A549 (cell line): ENCODE data around the gene NYAP2. TPM values are rescaled to one million over a fixed set of nuclear protein-coding genes. Genes with fewer than 3 reads are reported as not detected.

Experiments
- ATAC-seq, 2 experiments: fragments of 200-7000 bp in 1 of 2; fragments of >200 bp in 1 of 2; cut with Nextera tagmentation in 1 of 2; cut with Tn5 transposase in 1 of 2; 3 replicates each; pipeline versions ENCODE4 v1.8.0 to v1.9.1; 2018 to 2020; ENCODE audit warnings: mild to moderate bottlenecking in 1 of 2, moderate library complexity in 1 of 2
- CTCF ChIA-PET: fragments of 300-600 bp; sonication (Branson Sonifier 250); formaldehyde crosslinking; extraction: SDS; loops from one replicate; lab custom pipeline; 2021; ENCODE audit warnings: antibody characterized with exemption, inconsistent platforms; lab: Yijun Ruan, JAX
- POLR2A ChIA-PET: fragments of 350-600 bp; formaldehyde crosslinking; extraction: SDS; loops from one replicate; lab custom pipeline; 2021; ENCODE audit warnings: antibody characterized with exemption, inconsistent platforms; lab: Yijun Ruan, JAX
- DNase-seq, 2 experiments: peaks; one replicate each; pipeline versions ENCODE4 v3.0.0 to v3.0.0-alpha.2; 2011 to 2016; ENCODE audit warnings: low read depth in 1 of 2, low spot score in 1 of 2
- FAIRE-seq: peaks from 2 replicates; lab custom pipeline; 2011; peaks lifted over from hg19 to GRCh38; lab: Jason Lieb, UNC
- H3K27ac ChIP-seq, 2 experiments: fragments of >200 bp; sonication (Bioruptor Twin); formaldehyde crosslinking; 3 replicates each; pipeline ENCODE4 v1.5.1; 2016 to 2017
- H3K4me1 ChIP-seq: fragments of >200 bp; sonication (Bioruptor Twin); formaldehyde crosslinking; 3 replicates; pipeline ENCODE4 v1.6.1; 2016
- H3K4me2 ChIP-seq: fragments of >200 bp; sonication (Bioruptor Twin); formaldehyde crosslinking; 3 replicates; pipeline ENCODE4 v1.6.1; 2016
- H3K4me3 ChIP-seq: fragments of >200 bp; sonication (Bioruptor Twin); formaldehyde crosslinking; 3 replicates; pipeline ENCODE4 v1.5.1; 2016
- H3K9me3 ChIP-seq: fragments of >200 bp; sonication (Bioruptor Twin); formaldehyde crosslinking; 3 replicates; pipeline ENCODE4 v1.6.1; 2016
- BCL3 ChIP-seq: fragments of >200 bp; sonication (Bioruptor Twin); formaldehyde crosslinking; IDR thresholded peaks from 3 replicates; pipeline ENCODE4 v1.6.1; 2016
- BHLHE40 ChIP-seq: IDR thresholded peaks from 2 replicates; pipeline ENCODE4 v1.6.1; 2012; ENCODE audit warnings: low read depth, low read length, inconsistent platforms
- CBX2 ChIP-seq: fragments of 200-600 bp; sonication (generic); IDR thresholded peaks from 2 replicates; pipeline ENCODE4 v1.6.1; 2016; ENCODE audit warnings: low read depth, mild to moderate bottlenecking, borderline replicate concordance
- CEBPB ChIP-seq, 2 experiments: fragments of >200 bp in 1 of 2; sonication (Bioruptor Twin) in 1 of 2; formaldehyde crosslinking in 1 of 2; IDR thresholded peaks; 2 replicates each; pipeline ENCODE4 v1.6.1; 2012 to 2016
- FOSL2 ChIP-seq, 2 experiments: fragments of 450-650 bp in 1 of 2; fragments of >200 bp in 1 of 2; sonication (Bioruptor Twin) in 1 of 2; formaldehyde crosslinking; IDR thresholded peaks; 2 replicates each; pipeline versions ENCODE4 v1.5.0 to v1.6.1; 2016 to 2020; ENCODE audit warnings: mild to moderate bottlenecking in 1 of 2, moderate library complexity in 1 of 2
- HES2 ChIP-seq: fragments of >200 bp; sonication (Bioruptor Twin); formaldehyde crosslinking; IDR thresholded peaks from 2 replicates; pipeline ENCODE4 v1.6.1; 2016
- HMGXB4 ChIP-seq: fragments of 250-450 bp; sonication (Bioruptor Pico); IDR thresholded peaks from 2 replicates; pipeline ENCODE4 v1.5.0; 2021; ENCODE audit warnings: mild to moderate bottlenecking, moderate library complexity, borderline replicate concordance
- HOXB13 ChIP-seq: fragments of 250-450 bp; sonication (Bioruptor Pico); IDR thresholded peaks from 2 replicates; pipeline ENCODE4 v1.5.0; 2020; ENCODE audit warnings: low read depth, mild to moderate bottlenecking, moderate library complexity
- KDM5A ChIP-seq: fragments of 200-600 bp; sonication (generic); IDR thresholded peaks from 2 replicates; pipeline ENCODE4 v1.6.1; 2016; ENCODE audit warnings: antibody characterized with exemption, mild to moderate bottlenecking
- MAFK ChIP-seq: fragments of 450-650 bp; IDR thresholded peaks from 2 replicates; pipeline ENCODE4 v1.6.1; 2014; ENCODE audit not compliant: partially characterized antibody
- MAX ChIP-seq: IDR thresholded peaks from 2 replicates; pipeline ENCODE4 v1.6.1; 2012
- MAZ ChIP-seq: fragments of 150-350 bp; IDR thresholded peaks from 2 replicates; pipeline ENCODE4 v1.6.1; 2014; ENCODE audit warnings: antibody characterized with exemption, low read depth, low read length, borderline replicate concordance
- NFE2L2 ChIP-seq: fragments of 150-350 bp; conservative IDR thresholded peaks from 2 replicates; pipeline ENCODE4 v1.6.1; 2014; ENCODE audit warnings: low read length
- PBX3 ChIP-seq: IDR thresholded peaks from 2 replicates; pipeline ENCODE4 v1.6.1; 2012
- POLR2A ChIP-seq: IDR thresholded peaks from 2 replicates; pipeline ENCODE4 v1.6.1; 2012; ENCODE audit warnings: mild to moderate bottlenecking, low read length
- RNF2 ChIP-seq: fragments of 200-600 bp; sonication (generic); IDR thresholded peaks from 2 replicates; pipeline ENCODE4 v1.6.1; 2016; ENCODE audit warnings: low read depth, mild to moderate bottlenecking, antibody characterized with exemption, moderate library complexity, borderline replicate concordance
- SMC3 ChIP-seq: fragments of >200 bp; sonication (Bioruptor Twin); formaldehyde crosslinking; IDR thresholded peaks from 3 replicates; pipeline ENCODE4 v1.6.1; 2018; ENCODE audit warnings: inconsistent platforms
- SREBF2 ChIP-seq: fragments of 450-650 bp; IDR thresholded peaks from 2 replicates; pipeline ENCODE4 v1.6.1; 2014; ENCODE audit warnings: mild to moderate bottlenecking, moderate library complexity
- ZFP36 ChIP-seq: fragments of 450-650 bp; IDR thresholded peaks from 2 replicates; pipeline ENCODE4 v1.6.1; 2014; ENCODE audit warnings: borderline replicate concordance; ENCODE audit not compliant: partially characterized antibody
- ZNF302 ChIP-seq: fragments of 250-450 bp; sonication (Bioruptor Pico); IDR thresholded peaks from 2 replicates; pipeline ENCODE4 v1.9.0; 2021; ENCODE audit warnings: inconsistent platforms, mild to moderate bottlenecking, moderate library complexity
- WGBS: methylation state at CpG from one replicate; pipeline ENCODE4 v1.1.6; 2017; ENCODE audit errors: missing lambda C conversion rate; 5-methylcytosine and 5-hydroxymethylcytosine counted together
- polyA plus RNA-seq, 4 experiments: library from polyadenylated mRNA; depleted of rRNA in 3 of 4; stranded (reverse); fragments of >200 nt; fragmentation: RNase III in 1 of 4; extraction: RNeasy Plus Mini Kit Qiagen cat#74134 plus additional on column Dnase treatment in 1 of 4; gene quantifications; 2 replicates in 3 of 4; 3 replicates in 1 of 4; pipeline ENCODE4 v1.2.3, GENCODE V29; 2011 to 2017

NYAP2 gene
- polyA plus RNA-seq, 2 of the 4 experiments (the other 2 are of a cell fraction): 0.01 TPM; not detected in 1

DNA sequence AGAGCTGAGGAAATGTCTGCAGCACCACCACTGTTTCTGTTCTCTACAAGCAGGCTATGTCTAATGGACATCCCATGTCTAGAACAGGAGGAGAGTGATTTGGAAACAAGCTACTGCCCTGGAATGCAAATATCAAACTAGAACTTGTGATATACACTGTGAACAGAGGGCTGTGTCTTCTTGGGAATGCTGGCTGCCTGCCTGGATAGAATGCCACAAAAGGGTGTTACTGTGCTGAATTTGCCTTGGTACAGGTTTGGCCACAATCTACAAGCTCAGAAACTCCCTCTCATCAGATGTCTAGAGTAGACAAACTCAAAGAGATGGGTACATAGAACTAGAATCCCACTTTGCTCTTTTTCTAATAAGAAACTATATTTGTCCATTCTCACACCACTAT, 170.5 kb downstream of the NYAP2 start (continued):
- TF ChIP-seq BCL3 (no peak), HMGXB4 (no peak), MAZ (no peak), FOSL2 (IDR thresholded peaks at IDR 0.05) (no peak), FOSL2 (CRISPR knock-in tag; IDR thresholded peaks at IDR 0.05) (no peak), PBX3 (no peak), CEBPB (IDR thresholded peaks at IDR 0.05) (no peak), KDM5A (no peak), ZNF302 (CRISPR knock-in tag) (no peak), SREBF2 (no peak), MAX (no peak), MAFK (no peak)

DNA sequence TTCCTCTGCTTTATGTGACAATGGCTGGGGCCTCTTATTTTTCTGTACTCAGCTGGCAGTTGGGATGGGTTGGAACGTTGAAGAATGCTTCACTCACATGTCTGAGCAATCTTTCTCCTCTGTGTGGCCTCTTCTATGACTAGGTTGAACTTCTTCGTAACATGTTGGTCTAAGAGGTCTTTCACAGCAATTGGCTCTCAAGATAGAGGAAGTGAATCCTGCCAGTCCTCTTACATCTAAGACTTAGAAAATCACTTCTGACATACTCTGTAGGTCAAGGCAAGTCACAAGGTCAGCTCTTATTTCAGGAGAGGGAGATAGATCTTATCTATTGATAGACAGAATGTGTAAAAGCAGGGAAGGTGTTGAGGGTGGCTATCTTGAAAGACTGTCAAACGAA, 174.1 kb downstream of the NYAP2 start:
- H3K4me3 ChIP-seq: no peak overlapping the region
- FAIRE-seq (no peak), ATAC-seq (no peak), DNase-seq (no peak)
- H3K27ac ChIP-seq: no peak overlapping the region
- TF ChIP-seq ZFP36 (no peak), SMC3 (no peak), HES2 (no peak)
- H3K9me3 ChIP-seq: peaks cover 6% of the 10 kb centered on the region; the same call in 1 of the 3 replicates
- no peak overlapping the region for H3K4me2 ChIP-seq
- no peaks in the 10 kb centered on the region for H3K4me1 ChIP-seq
- ChIA-PET CTCF (interaction anchor here (1.3 kb wide), 1 partner anchor 11 kb away, joined by 3 read pairs; no protein-coding TSS in a partner anchor), POLR2A (no interaction called here)
- WGBS: 28% methylated on average over 3 of the region's 3 CpGs

GRCh38 chr2:225574582-225575138, 175.2 kb downstream of the NYAP2 start:
- 35% methylated on average over 5 of the region's 5 CpGs for WGBS
- POLR2A ChIA-PET: interaction anchor here (0.5 kb wide), 1 partner anchor 14 kb away, joined by 4 read pairs; no protein-coding TSS in a partner anchor

More at GRCh38 chr2:225574582-225575138, 175.2 kb downstream of the NYAP2 start:
- CTCF ChIA-PET: interaction anchor here (0.8 to 1.3 kb wide), 2 partner anchors 10 to 12 kb away, joined by 3 read pairs; no protein-coding TSS in a partner anchor
- H3K4me1 ChIP-seq: no peaks in the 10 kb centered on the region
- TF ChIP-seq HES2: no peak
- no peak for TF ChIP-seq CBX2
- TF ChIP-seq POLR2A: no peak
- no peak for TF ChIP-seq NFE2L2
- no peak for TF ChIP-seq MAFK
- TF ChIP-seq FOSL2 (IDR thresholded peaks at IDR 0.05): no peak
- TF ChIP-seq FOSL2 (CRISPR knock-in tag; IDR thresholded peaks at IDR 0.05): no peak
- TF ChIP-seq RNF2: no peak
- TF ChIP-seq BHLHE40: no peak
- no peak for TF ChIP-seq HOXB13 (CRISPR knock-in tag)
- no peak for DNase-seq
- H3K4me3 ChIP-seq: no peak overlapping the region
- no peak for ATAC-seq
- FAIRE-seq: no peak
- no peak overlapping the region for H3K27ac ChIP-seq
- no peak overlapping the region for H3K4me2 ChIP-seq
- peaks cover 6% of the 10 kb centered on the region; the same call in 1 of the 3 replicates for H3K9me3 ChIP-seq
